Adrenal gland (tissue), 12 donors: ENCODE results near the gene PAX4. TPM values are rescaled to one million over a fixed set of nuclear protein-coding genes. Genes with fewer than 3 reads are reported as not detected.

ENCODE experiments used
- DNase-seq, 7 donors: peaks; one replicate each; pipeline ENCODE4 v3.0.0-alpha.2; 2019 to 2020
- H3K27ac ChIP-seq, 5 donors: fragments of 200-600 bp; sonication (generic) in 4 of 5; 1 replicate in 3 of 5; 2 replicates in 2 of 5; pipeline versions ENCODE4 v1.5.1 to v1.8.0; 2016 to 2020; ENCODE audit warnings: mild to moderate bottlenecking in 1 of 5
- H3K27me3 ChIP-seq: fragments of 200-600 bp; 2 replicates; pipeline ENCODE4 v1.8.0; 2021
- H3K36me3 ChIP-seq, 2 donors: fragments of 200-600 bp; replicated peaks in 1 of 2; 1 replicate in 1 of 2; 2 replicates in 1 of 2; pipeline versions ENCODE4 v1.5.1 to v1.8.0; 2018 to 2022
- H3K4me1 ChIP-seq, 2 donors: fragments of 200-600 bp; replicated peaks in 1 of 2; 1 replicate in 1 of 2; 2 replicates in 1 of 2; pipeline versions ENCODE4 v1.5.1 to v1.8.0; 2018 to 2021
- H3K4me3 ChIP-seq, 4 donors: fragments of 200-600 bp; sonication (generic) in 3 of 4; one replicate each; pipeline ENCODE4 v1.5.1; 2016 to 2018
- H3K9me3 ChIP-seq, 3 donors: fragments of 200-600 bp; sonication (generic) in 1 of 3; replicated peaks in 1 of 3; 1 replicate in 2 of 3; 2 replicates in 1 of 3; pipeline versions ENCODE4 v1.5.1 to v1.8.0; 2016 to 2021
- POLR2A ChIP-seq, 2 donors: fragments of 450-650 bp; IDR thresholded peaks; one replicate each; pipeline ENCODE4 v1.6.1; 2017; ENCODE audit warnings: antibody characterized with exemption in 2 of 2, mild to moderate bottlenecking in 2 of 2, moderate library complexity in 1 of 2
- WGBS, 4 donors: extraction: QIAGEN DNeasy Blood & Tissue Kit in 2 of 4; methylation state at CpG; one replicate each; pipeline versions ENCODE4 v1.1.5 to v1.1.7; 2013 to 2017; 5-methylcytosine and 5-hydroxymethylcytosine counted together
- intact Hi-C, 2 donors: fragments of 100-400 bp; cut with DNase I; formaldehyde crosslinking; loops; one replicate each; pipeline versions ENCODE4 v1.14.1 to v1.15.0; 2022 to 2023
- polyA plus RNA-seq, 3 donors: library from polyadenylated mRNA; stranded (reverse); fragments of 200-250 nt in 2 of 3; fragments of 350-450 nt in 1 of 3; fragmentation: Illumina TruSeq in 1 of 3; extraction: RNeasy Lipid Tissue Mini Kit (QIAGEN cat#74804) in 1 of 3; gene quantifications; one replicate each; pipeline ENCODE4 v1.2.3, GENCODE V29; 2013 to 2014
- total RNA-seq, 9 donors: library from RNA; depleted of rRNA in 4 of 9; stranded (reverse); fragments of >200 nt in 4 of 9; fragments of 120-200 nt in 1 of 9; fragmentation: NEBNext Ultra II Directional in 1 of 9; extraction: Animal tissue kit (Norgen Biotek cat#: 25700) in 1 of 9; gene quantifications; one replicate each; pipeline versions ENCODE4 v1.1.0 to v1.2.4, GENCODE V29; 2013 to 2023
- TF ChIP-seq, protein P1 (sequence below), 6 experiments: fragments of 450-650 bp in 4 of 6; fragments of 200-600 bp in 2 of 6; sonication (generic) in 1 of 6; IDR thresholded peaks; 1 replicate in 5 of 6; 2 replicates in 1 of 6; pipeline versions ENCODE4 v1.5.1 to v1.8.0; 2016 to 2021; ENCODE audit warnings: antibody characterized with exemption in 6 of 6, mild to moderate bottlenecking in 2 of 6, moderate library complexity in 1 of 6
- donor health status: healthy with polysubstance abuse.
- donor health status: Bipolar disorder and iron deficiency.
- donor health status: DM: yes; HTN: yes; CAD: no.
- donor health status: DM: no; HTN: no; CAD: no.
- donor health status: DM: no; HTN: no; CAD: no.
- donor health status: DM: yes; HTN: yes; CAD: no.

PAX4 gene
- total and polyA plus RNA-seq, 12 donors, result not detected

- Histone ChIP-seq H3K4me1 (peaks cover 28 to 59% of the 10 kb centered on the region in 2 donors), H3K27me3 (no peaks in the 10 kb centered on the region), H3K27ac (peak within 1 kb of the TSS; percentile 26 to 97 (median 87)), H3K4me3 (peak within 1 kb of the TSS; percentile 89 to 97 (median 93)), H3K36me3 (peaks cover 0 to 23% of the 10 kb centered on the region in 2 donors), H3K9me3 (no peaks in the 10 kb centered on the region)
- WGBS, 4 donors, result 2 to 11% (median 3%) methylated on average over 7 to 78 of the region's 78 CpGs
- TF ChIP-seq, protein P1, sequence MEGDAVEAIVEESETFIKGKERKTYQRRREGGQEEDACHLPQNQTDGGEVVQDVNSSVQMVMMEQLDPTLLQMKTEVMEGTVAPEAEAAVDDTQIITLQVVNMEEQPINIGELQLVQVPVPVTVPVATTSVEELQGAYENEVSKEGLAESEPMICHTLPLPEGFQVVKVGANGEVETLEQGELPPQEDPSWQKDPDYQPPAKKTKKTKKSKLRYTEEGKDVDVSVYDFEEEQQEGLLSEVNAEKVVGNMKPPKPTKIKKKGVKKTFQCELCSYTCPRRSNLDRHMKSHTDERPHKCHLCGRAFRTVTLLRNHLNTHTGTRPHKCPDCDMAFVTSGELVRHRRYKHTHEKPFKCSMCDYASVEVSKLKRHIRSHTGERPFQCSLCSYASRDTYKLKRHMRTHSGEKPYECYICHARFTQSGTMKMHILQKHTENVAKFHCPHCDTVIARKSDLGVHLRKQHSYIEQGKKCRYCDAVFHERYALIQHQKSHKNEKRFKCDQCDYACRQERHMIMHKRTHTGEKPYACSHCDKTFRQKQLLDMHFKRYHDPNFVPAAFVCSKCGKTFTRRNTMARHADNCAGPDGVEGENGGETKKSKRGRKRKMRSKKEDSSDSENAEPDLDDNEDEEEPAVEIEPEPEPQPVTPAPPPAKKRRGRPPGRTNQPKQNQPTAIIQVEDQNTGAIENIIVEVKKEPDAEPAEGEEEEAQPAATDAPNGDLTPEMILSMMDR (IDR thresholded peaks at IDR 0.05), result no peak
- TF ChIP-seq POLR2A (IDR thresholded peaks at IDR 0.05), result peak; percentile 78 to 93
- peak; percentile 90 to 96 (median 93) for DNase-seq
- intact Hi-C loops, result no loop called here
Observed at GRCh38 chr7:127585044-127585953, 32.6 kb downstream of the PAX4 start, which contains the start of gene GCC1. GCC1 (minus strand) TSS chr7:127585596; CDS start chr7:127585182, 414 bp downstream.

DNA sequence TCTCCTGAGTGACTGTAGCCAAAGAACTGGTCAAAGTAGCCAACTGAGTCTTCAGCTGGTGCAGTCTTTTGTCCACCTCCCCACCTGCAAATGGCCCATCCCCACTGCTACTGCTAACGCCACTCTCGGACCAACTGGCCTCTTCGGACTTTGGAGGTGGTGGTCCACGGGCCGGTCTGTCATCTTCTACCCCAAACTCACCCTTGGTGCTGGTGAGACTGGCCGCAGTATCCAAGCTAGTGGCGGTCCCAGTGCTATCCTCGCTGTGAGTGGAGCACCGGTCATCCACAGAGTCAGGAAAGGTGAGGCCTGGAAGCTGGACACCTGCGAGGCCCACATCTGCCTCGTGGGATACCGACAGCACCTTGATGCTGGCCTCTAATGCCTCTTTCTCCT is 33.3 kb downstream of the PAX4 start:
- 20 to 30% (median 27%) methylated on average over 4 to 12 of the region's 12 CpGs for WGBS, 4 donors
- intact Hi-C loops, result no loop called here
- no peak for TF ChIP-seq POLR2A (IDR thresholded peaks at IDR 0.05)
- TF ChIP-seq, protein P1 (IDR thresholded peaks at IDR 0.05), result no peak
- no peaks in the 10 kb centered on the region for H3K27me3 ChIP-seq
- H3K9me3 ChIP-seq, result no peaks in the 10 kb centered on the region
- peaks cover 0 to 18% of the 10 kb centered on the region in 2 donors for H3K36me3 ChIP-seq
- peak overlapping the region in 3 of 5 donors; percentile 87 to 97 (median 89) for H3K27ac ChIP-seq
- peak in 1 of 7 donors; percentile 52 for DNase-seq
- H3K4me1 ChIP-seq, result peaks cover 28 to 56% of the 10 kb centered on the region in 2 donors
- H3K4me3 ChIP-seq, result peak overlapping the region; percentile 89 to 97 (median 93)

DNA sequence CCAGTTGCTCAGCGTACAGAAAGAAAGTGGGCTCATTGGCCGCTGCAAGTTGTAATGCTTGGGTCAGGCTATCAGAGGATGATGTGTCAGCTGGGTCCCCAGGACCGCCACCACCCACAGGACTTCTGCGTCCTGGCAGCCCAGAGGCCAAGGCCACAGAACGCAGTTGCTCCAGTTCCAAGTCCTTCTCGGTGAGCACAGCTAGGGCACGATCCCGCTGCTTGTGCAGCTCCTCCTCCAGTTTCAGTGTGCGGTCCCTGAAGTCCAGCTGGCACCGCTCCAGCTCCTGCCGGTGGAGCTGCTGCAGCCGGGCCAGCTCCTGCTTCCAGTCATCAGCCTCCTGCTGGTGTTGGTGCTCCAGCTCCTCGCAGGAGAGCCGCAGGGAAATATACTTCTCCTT is 35.6 kb downstream of the PAX4 start:
- Histone ChIP-seq H3K4me3 (no peak overlapping the region), H3K9me3 (no peaks in the 10 kb centered on the region), H3K27me3 (no peaks in the 10 kb centered on the region), H3K27ac (peak overlapping the region in 1 of 5 donors; percentile 62), H3K4me1 (peaks cover 15 to 47% of the 10 kb centered on the region in 2 donors), H3K36me3 (peaks cover 0 to 18% of the 10 kb centered on the region in 2 donors)
- intact Hi-C loops, result no loop called here
- 47 to 77% (median 56%) methylated on average over 7 to 14 of the region's 14 CpGs for WGBS, 4 donors
- peak; percentile 58 to 91 (median 85) for DNase-seq
- TF ChIP-seq, protein P1 (IDR thresholded peaks at IDR 0.05), result peak in 2 of 6 experiments; percentile 9 to 19
- TF ChIP-seq POLR2A (IDR thresholded peaks at IDR 0.05), result no peak

DNA sequence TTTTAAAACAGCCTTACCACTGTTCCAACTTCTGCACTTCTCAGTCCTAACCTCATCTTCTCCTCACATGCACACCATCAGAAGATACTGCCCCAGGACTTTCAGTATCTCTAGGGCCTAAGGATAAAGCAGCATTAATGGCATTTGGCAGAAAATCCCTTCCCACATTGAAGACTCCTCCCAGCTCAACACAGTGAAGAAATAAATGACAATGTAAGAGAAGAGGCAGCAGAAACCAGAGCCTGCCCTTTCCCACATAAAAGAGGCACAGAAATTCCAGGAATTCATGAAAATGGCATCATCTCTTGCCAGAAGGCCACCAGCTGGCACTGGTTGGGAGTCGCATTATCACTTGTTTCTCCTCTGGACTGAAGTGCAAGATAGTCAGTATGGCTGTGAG is 36.2 kb downstream of the PAX4 start:
- Histone ChIP-seq H3K4me1 (peaks cover 15 to 47% of the 10 kb centered on the region in 2 donors), H3K36me3 (peaks cover 0 to 18% of the 10 kb centered on the region in 2 donors), H3K27me3 (no peaks in the 10 kb centered on the region), H3K27ac (peak overlapping the region in 1 of 5 donors; percentile 62), H3K4me3 (no peak overlapping the region), H3K9me3 (no peaks in the 10 kb centered on the region)
- WGBS, 4 donors, result 67 to 93% (median 88%) methylated on average over 1 of the region's 1 CpG
- DNase-seq, result peak in 3 of 7 donors; percentile 24 to 51 (median 34)
- TF ChIP-seq, protein P1 (IDR thresholded peaks at IDR 0.05), result no peak
- TF ChIP-seq POLR2A (IDR thresholded peaks at IDR 0.05), result no peak
- intact Hi-C loops, result no loop called here
